Activated naive CD4-positive, alpha-beta T cell treated with anti-CD3 and anti-CD28 coated beads for 36 hours (primary cell): ENCODE measurements around the gene MDFIC. TPM values are rescaled to one million over a fixed set of nuclear protein-coding genes. Genes with fewer than 3 reads are reported as not detected.
"Not testable (repeated sequence)": the region's sequence is repeated elsewhere in the genome, so short reads cannot be mapped to it uniquely, and the experiment has no call there.

Experiments
- CTCF ChIA-PET: fragments of 350-600 bp; sonication (Branson Sonifier 250); formaldehyde crosslinking; loops from one replicate; lab custom pipeline; 2021; ENCODE audit warnings: antibody characterized with exemption; lab: Charles Lee
- DNase-seq: peaks from one replicate; pipeline ENCODE4 v3.0.0-alpha.2; 2020
- H3K27ac Mint-ChIP-seq: one replicate; pipeline ENCODE4 v1.8.0; 2021; ENCODE audit warnings: mild to moderate bottlenecking, mixed read lengths
- H3K27me3 Mint-ChIP-seq: one replicate; pipeline ENCODE4 v1.8.0; 2021; ENCODE audit warnings: low read depth, mixed read lengths
- H3K36me3 Mint-ChIP-seq: one replicate; pipeline ENCODE4 v1.8.0; 2021; ENCODE audit warnings: low read depth, mixed read lengths
- H3K4me1 Mint-ChIP-seq: one replicate; pipeline ENCODE4 v1.8.0; 2021; ENCODE audit warnings: low read depth, mixed read lengths
- H3K4me3 Mint-ChIP-seq: one replicate; pipeline ENCODE4 v1.8.0; 2021; ENCODE audit warnings: mild to moderate bottlenecking, moderate library complexity, mixed read lengths
- H3K9me3 Mint-ChIP-seq: one replicate; pipeline ENCODE4 v1.8.0; 2021; ENCODE audit warnings: mixed read lengths
- intact Hi-C: fragments of 100-400 bp; cut with micrococcal nuclease; formaldehyde crosslinking; loops from one replicate; pipeline ENCODE4 v1.15.1; 2023
- total RNA-seq, 2 experiments: library from RNA; stranded (reverse); gene quantifications; one replicate each; pipeline ENCODE4 v1.2.3, GENCODE V29; 2021

The MDFIC gene, protein sequence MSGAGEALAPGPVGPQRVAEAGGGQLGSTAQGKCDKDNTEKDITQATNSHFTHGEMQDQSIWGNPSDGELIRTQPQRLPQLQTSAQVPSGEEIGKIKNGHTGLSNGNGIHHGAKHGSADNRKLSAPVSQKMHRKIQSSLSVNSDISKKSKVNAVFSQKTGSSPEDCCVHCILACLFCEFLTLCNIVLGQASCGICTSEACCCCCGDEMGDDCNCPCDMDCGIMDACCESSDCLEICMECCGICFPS
- 10 to 100 TPM; 79.4 to 93.1 TPM for total RNA-seq

DNA sequence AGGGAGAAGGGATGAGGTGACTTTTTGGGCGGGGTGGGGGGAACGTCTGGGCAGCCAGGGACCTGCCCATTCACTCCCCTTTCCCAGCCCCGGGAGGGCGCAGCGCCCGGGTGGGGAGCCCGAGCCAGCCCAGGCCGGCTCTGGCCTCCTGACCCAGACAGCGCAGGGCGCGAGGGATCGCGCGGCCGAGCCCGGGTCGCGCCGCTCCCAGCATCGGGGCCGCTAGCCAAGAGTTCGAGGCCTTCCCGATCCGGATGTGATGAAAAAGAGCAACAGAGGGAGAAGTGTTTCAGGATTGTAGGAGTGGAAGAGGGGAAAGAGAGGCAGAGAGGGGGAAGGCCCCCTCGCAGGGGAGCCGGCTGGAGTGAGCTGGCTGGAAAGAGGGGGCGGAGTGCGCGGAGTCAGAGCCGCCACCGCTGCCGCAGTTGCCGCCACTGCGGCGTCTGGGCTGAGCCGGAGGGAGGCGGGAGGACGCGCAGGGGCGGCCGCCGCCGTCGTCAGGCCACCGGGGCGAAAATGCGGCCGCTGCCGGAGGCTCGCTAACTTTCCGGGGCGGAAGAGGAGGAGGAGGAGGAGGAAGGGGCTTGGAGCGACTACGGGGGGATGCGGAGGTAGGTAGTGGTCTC lies at the start of gene MDFIC:
Gene MDFIC (plus strand): TSS at position 69 of the 626 bp plus-strand sequence. CDS start 940 bp downstream, outside the sequence.
- CTCF ChIA-PET = interaction anchor here (1.2 kb wide), 1 partner anchor 32 kb away, joined by 4 read pairs; no protein-coding TSS in a partner anchor
- DNase-seq = peak; percentile 76
- Mint-ChIP-seq H3K4me1 (peaks cover 63% of the 10 kb centered on the region), H3K27me3 (no peaks in the 10 kb centered on the region), H3K27ac (peak within 1 kb of the TSS; percentile 99), H3K36me3 (peaks cover 15% of the 10 kb centered on the region), H3K4me3 (peak within 1 kb of the TSS; percentile 98), H3K9me3 (no peaks in the 10 kb centered on the region)
- intact Hi-C loops = loop anchor here (5.0 kb wide), 2 partner anchors 1290 to 1985 kb away; partner anchors contain the start of gene TES

DNA sequence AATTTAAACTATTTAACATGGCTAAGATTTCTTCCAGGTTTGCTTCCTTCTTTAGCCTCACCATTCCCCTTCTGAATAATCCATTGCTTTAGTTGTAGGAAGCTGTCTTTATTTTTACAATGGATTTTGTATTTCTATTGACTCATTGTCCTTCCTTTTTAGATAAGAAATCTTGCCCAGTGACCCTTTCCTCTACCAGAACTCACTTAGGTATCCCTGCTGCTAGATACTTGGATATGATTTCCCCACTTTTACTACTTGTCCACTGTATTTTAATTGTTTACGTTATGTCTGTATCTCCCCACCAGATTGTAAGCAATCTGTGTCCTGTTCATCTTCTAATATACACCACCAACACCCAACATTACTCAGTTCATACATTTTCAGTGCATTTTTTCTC lies 47.7 kb upstream of the MDFIC start:
- CTCF ChIA-PET = no interaction called here
- Mint-ChIP-seq H3K4me1 (no peaks in the 10 kb centered on the region), H3K27me3 (no peaks in the 10 kb centered on the region), H3K27ac (no peak overlapping the region), H3K4me3 (no peak overlapping the region), H3K9me3 (no peaks in the 10 kb centered on the region), H3K36me3 (no peaks in the 10 kb centered on the region)
- DNase-seq = no peak
- intact Hi-C loops = no loop called here

DNA sequence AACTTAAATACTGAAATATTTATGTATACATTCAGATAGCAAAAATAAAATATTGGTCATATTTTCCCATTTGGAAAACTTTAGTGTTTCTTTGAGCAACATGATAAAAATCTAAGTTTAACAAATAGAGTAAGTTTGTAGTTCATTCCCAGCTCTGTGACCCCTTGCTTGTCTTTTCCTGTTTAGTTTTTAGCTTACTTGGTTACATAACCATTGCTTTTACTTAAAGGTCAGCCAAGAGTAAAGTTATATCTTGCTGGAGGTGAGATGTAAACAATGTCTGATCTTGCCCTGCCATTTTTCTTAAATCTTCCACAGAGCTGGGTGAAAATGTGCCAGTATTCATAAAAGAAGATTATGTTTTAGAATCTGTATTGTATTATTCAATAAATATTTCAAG lies 46.7 kb upstream of the MDFIC start:
- Mint-ChIP-seq H3K36me3 (no peaks in the 10 kb centered on the region), H3K27me3 (no peaks in the 10 kb centered on the region), H3K27ac (no peak overlapping the region), H3K4me1 (no peaks in the 10 kb centered on the region), H3K9me3 (peaks cover 4% of the 10 kb centered on the region), H3K4me3 (no peak overlapping the region)
- intact Hi-C loops = no loop called here
- CTCF ChIA-PET = no interaction called here
- DNase-seq = no peak

DNA sequence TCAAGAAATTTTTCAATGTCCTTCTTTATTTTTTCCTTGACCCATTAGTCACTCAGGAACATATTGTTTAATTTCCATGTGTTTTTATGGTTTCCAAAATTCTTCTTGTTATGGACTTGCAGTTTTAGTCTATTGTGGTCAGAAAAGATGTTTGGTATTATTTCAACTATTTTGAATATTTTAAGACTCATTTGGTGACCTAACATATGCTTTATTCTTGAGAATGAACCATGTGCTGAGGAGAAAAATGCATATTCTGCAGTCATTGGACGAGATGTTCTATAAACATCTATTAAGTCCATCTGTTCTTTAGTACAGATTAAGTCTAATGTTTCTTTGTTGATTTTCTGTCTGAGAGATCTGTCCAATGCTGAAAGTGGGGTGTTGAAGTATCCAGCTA lies 42.3 kb upstream of the MDFIC start:
- H3K4me1 Mint-ChIP-seq = no peaks in the 10 kb centered on the region
- DNase-seq = no peak
- CTCF ChIA-PET = no interaction called here
- H3K27ac Mint-ChIP-seq = no peak overlapping the region
- no peak overlapping the region for H3K4me3 Mint-ChIP-seq
- H3K27me3 Mint-ChIP-seq = no peaks in the 10 kb centered on the region
- peaks cover 13% of the 10 kb centered on the region for H3K9me3 Mint-ChIP-seq
- intact Hi-C loops = no loop called here
- H3K36me3 Mint-ChIP-seq = peaks cover 3% of the 10 kb centered on the region

DNA sequence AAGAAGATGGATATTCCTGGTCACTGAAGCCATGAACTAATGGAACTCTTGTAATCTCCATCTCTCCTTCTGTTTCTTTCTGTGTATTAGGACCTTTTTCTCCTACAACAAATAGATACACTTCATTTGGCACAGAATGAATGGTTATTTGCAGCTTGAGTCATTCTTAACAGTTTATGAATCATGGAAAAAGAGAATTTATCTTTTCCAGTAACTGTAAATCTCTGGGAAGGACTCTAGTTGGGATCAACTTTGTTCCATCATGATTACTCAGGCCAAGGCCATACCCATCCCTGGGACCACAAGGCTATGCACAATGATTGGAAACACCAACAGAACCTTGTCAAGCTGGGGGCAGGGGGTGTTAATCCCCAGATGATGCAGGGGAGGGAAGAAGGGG lies 36.1 kb upstream of the MDFIC start:
- H3K27ac Mint-ChIP-seq = no peak overlapping the region
- H3K4me3 Mint-ChIP-seq = no peak overlapping the region
- peaks cover 41% of the 10 kb centered on the region for H3K4me1 Mint-ChIP-seq
- H3K27me3 Mint-ChIP-seq = no peaks in the 10 kb centered on the region
- peaks cover 3% of the 10 kb centered on the region for H3K36me3 Mint-ChIP-seq
- H3K9me3 Mint-ChIP-seq = peaks cover 4% of the 10 kb centered on the region
- intact Hi-C loops = no loop called here
- CTCF ChIA-PET = no interaction called here
- DNase-seq = no peak

GRCh38 chr7:114886241-114886640 lies 35.7 kb upstream of the MDFIC start:
- Mint-ChIP-seq H3K27me3 (no peaks in the 10 kb centered on the region), H3K36me3 (peaks cover 3% of the 10 kb centered on the region), H3K4me1 (peaks cover 43% of the 10 kb centered on the region), H3K9me3 (peaks cover 1% of the 10 kb centered on the region), H3K27ac (no peak overlapping the region), H3K4me3 (no peak overlapping the region)
- no peak for DNase-seq
- intact Hi-C loops = no loop called here
- CTCF ChIA-PET = interaction anchor here (1.1 kb wide), 1 partner anchor 22 kb away, joined by 4 read pairs; no protein-coding TSS in a partner anchor

GRCh38 chr7:114889116-114889515 lies 32.8 kb upstream of the MDFIC start:
- peak overlapping the region; percentile 87 for H3K27ac Mint-ChIP-seq
- not testable (repeated sequence) for H3K9me3 Mint-ChIP-seq, H3K36me3 Mint-ChIP-seq, H3K4me3 Mint-ChIP-seq, H3K27me3 Mint-ChIP-seq, DNase-seq
- peaks cover 43% of the 10 kb centered on the region for H3K4me1 Mint-ChIP-seq
- CTCF ChIA-PET = interaction anchor here (0.7 to 1.2 kb wide), 4 partner anchors 24 to 330 kb away, joined by 3 to 5 read pairs (median 4); partner anchors contain the start of gene MDFIC
- intact Hi-C loops = loop anchor here (1.0 kb wide), 7 partner anchors 27 to 342 kb away; no protein-coding TSS in a partner anchor

- H3K4me1 Mint-ChIP-seq = peaks cover 43% of the 10 kb centered on the region
- peak; percentile 35 for DNase-seq
- CTCF ChIA-PET = interaction anchor here (0.9 to 1.2 kb wide), 2 partner anchors 32 to 35 kb away, joined by 4 to 5 read pairs; partner anchors contain the start of gene MDFIC
- H3K9me3 Mint-ChIP-seq = peaks cover 3% of the 10 kb centered on the region
- H3K36me3 Mint-ChIP-seq = no peaks in the 10 kb centered on the region
- intact Hi-C loops = loop anchor here (1.0 kb wide), 7 partner anchors 27 to 342 kb away; no protein-coding TSS in a partner anchor
- no peak overlapping the region for H3K4me3 Mint-ChIP-seq
- H3K27me3 Mint-ChIP-seq = no peaks in the 10 kb centered on the region
- H3K27ac Mint-ChIP-seq = peak overlapping the region; percentile 87
Observed at GRCh38 chr7:114889646-114890285, 32.1 kb upstream of the MDFIC start.

- no peaks in the 10 kb centered on the region for H3K36me3 Mint-ChIP-seq
- H3K4me3 Mint-ChIP-seq = no peak overlapping the region
- intact Hi-C loops = no loop called here
- no peak for DNase-seq
- H3K4me1 Mint-ChIP-seq = peaks cover 42% of the 10 kb centered on the region
- CTCF ChIA-PET = no interaction called here
- peaks cover 3% of the 10 kb centered on the region for H3K9me3 Mint-ChIP-seq
- H3K27me3 Mint-ChIP-seq = no peaks in the 10 kb centered on the region
- no peak overlapping the region for H3K27ac Mint-ChIP-seq
Observed at GRCh38 chr7:114890561-114890960, 31.3 kb upstream of the MDFIC start.

DNA sequence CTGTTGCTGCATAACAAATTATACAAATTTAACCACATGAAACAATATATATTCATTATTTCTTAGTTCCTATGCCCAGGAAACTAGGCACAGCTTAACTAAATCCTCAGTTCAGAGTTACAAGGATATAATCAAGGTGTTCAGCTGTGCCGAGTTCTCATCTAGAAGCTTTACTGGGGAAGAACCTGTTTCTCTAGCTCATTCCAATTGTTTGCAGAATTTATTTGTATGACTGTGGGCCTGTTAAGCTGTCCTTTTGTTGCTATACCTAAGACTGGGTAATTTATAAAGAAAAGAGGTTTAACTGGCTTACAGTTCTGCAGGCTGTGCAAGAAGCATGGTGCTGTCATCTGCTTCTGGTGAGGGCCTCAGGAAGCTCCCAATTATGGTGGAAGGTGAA lies 21.8 kb upstream of the MDFIC start:
- DNase-seq = no peak
- H3K27me3 Mint-ChIP-seq = no peaks in the 10 kb centered on the region
- no peak overlapping the region for H3K4me3 Mint-ChIP-seq
- no peak overlapping the region for H3K27ac Mint-ChIP-seq
- H3K36me3 Mint-ChIP-seq = no peaks in the 10 kb centered on the region
- H3K4me1 Mint-ChIP-seq = peaks cover 4% of the 10 kb centered on the region
- H3K9me3 Mint-ChIP-seq = peaks cover 2% of the 10 kb centered on the region
- CTCF ChIA-PET = interaction anchor here (0.5 to 0.6 kb wide), 2 partner anchors 687 to 1469 kb away, joined by 3 read pairs; no protein-coding TSS in a partner anchor
- intact Hi-C loops = no loop called here

- CTCF ChIA-PET = interaction anchor here (1.5 kb wide), 1 partner anchor 36 kb away, joined by 4 read pairs; no protein-coding TSS in a partner anchor
- Mint-ChIP-seq H3K36me3 (no peaks in the 10 kb centered on the region), H3K27me3 (no peaks in the 10 kb centered on the region), H3K4me1 (peaks cover 4% of the 10 kb centered on the region), H3K4me3 (no peak overlapping the region), H3K9me3 (peaks cover 2% of the 10 kb centered on the region), H3K27ac (no peak overlapping the region)
- DNase-seq = no peak
- intact Hi-C loops = no loop called here
Observed at GRCh38 chr7:114901771-114902170, 20.1 kb upstream of the MDFIC start.

GRCh38 chr7:114903131-114903530 lies 18.8 kb upstream of the MDFIC start:
- H3K4me1 Mint-ChIP-seq = peaks cover 4% of the 10 kb centered on the region
- H3K36me3 Mint-ChIP-seq = no peaks in the 10 kb centered on the region
- no peak overlapping the region for H3K4me3 Mint-ChIP-seq
- H3K27me3 Mint-ChIP-seq = no peaks in the 10 kb centered on the region
- no peak for DNase-seq
- no peak overlapping the region for H3K27ac Mint-ChIP-seq
- peaks cover 2% of the 10 kb centered on the region for H3K9me3 Mint-ChIP-seq
- CTCF ChIA-PET = no interaction called here
- intact Hi-C loops = no loop called here
